HG02970 (cell line): Measurements from ENCODE around the gene KRT85.
"Not testable (repeated sequence)": the region's sequence is repeated elsewhere in the genome, so short reads cannot be mapped to it uniquely, and the experiment has no call there.

Experiments used
- ATAC-seq: cut with Tn5 transposase; IDR thresholded peaks from one replicate; pipeline ENCODE4 v1.9.1; 2021; ENCODE audit warnings: mild to moderate bottlenecking, moderate library complexity, moderate number of reproducible peaks; ENCODE audit not compliant: unreplicated experiment, low FRiP score

Gene KRT85

DNA sequence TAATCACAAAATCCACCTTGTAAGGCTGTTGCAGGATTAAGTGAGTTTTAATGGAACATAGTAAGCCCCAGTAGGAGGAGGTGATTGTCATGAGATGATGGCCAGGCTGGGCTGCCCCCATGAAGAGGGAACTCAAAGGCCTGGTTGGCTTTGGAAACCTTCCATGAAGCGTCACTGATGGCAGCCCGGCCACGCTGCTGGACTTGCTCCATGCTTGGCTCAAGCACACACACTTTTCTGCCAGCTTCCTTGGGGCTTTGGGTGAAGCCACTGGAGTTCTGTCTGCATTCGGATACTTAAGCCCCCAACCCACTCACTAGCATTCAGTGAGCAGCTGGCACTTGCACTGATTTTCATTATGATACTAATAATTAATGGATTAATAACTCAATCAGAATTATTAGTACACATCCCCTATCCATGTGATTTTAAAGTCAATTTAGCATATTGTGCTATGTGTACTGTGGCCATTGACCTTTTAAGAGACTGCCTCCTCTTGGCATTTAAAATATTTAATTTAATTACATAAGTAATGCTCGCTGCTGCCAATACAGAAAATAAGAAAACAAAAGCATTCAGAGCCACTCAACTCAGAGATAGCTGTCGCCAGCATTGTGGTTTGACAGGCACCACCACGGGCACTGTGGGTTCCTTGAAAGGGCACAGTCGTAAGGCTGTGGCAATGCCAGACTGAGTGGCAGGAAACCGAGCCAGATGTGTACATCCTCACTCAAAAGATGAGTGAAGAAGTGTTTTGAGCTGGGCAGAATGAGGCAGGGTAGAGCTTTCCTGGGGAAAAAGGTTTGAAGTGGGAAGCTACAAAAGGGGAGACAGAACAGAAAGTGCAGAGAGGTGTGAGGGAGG, 15.9 kb downstream of the KRT85 start:
- no peak for ATAC-seq

DNA sequence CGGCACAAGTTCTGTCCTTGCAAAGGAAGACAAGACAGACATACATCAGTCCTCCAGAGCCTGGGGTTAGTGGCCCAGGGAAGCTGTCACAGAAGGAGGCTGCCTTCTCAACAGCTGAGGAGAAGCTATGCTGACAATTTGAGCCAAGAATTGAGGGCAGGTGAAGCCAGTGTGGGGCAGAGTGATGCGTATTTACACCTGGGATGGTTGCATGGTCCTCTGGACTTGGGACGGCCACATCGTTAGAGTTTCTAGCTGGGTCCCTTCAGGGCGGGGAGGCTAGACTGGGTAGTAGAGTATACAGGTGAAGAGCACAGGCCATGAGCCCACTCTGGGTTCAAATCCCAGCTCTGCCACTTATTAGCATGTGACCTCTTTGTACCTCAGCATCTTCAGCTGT, 16.5 kb downstream of the KRT85 start:
- no peak for ATAC-seq

GRCh38 chr12:52350021-52350620, 17.2 kb downstream of the KRT85 start:
- ATAC-seq: no peak

GRCh38 chr12:52349196-52349595, 18.1 kb downstream of the KRT85 start:
- ATAC-seq: no peak

DNA sequence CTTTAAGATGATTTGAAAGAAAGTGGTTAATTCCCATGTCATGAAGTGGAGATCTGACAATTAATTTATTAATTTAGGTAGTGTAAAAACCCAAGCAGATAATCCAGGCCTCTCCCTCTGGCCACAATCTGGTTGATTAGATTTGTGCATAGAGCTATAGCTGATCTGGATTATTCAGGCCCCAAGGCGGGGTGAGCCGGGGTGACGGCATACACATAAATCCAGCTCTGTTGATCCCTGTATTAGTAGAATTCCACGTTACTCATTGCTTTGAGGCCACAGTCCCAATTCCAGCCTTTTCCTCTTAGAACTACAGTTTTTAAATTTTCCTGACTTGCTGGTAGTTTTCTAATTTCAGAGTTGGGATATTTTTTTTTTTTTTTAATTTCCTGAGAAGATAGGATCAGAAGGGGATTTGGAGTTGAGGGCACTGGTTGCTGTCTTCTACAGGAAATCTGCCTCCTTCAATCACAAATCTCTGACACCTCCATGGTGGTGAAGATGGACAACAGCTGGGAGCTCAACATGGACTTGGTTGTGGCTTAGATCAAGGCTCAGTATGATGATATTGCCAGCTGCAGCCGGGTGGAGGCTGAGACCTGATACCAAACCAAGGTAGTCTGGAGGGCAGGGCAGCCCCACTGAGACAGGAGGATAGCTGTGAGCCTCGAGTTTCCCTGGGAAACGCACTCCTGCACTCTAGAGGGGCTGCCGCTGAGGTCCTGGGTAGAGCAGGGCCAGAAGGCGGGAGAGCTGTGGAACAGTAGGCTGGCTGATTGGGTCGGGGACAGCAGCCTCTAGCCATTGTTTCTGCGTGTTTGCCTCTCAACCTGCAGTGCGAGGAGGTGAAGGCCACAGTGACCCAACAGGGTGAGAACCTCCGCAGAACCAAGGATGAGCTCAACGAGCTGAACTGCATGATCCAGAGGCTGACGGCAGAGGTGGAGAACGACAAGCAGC, 19.4 kb downstream of the KRT85 start:
- ATAC-seq: no peak

GRCh38 chr12:52347016-52347415, 20.3 kb downstream of the KRT85 start:
- no peak for ATAC-seq

- ATAC-seq: no peak
These were observed 20.7 kb downstream of the KRT85 start for GRCh38 chr12:52346593-52346992.

DNA sequence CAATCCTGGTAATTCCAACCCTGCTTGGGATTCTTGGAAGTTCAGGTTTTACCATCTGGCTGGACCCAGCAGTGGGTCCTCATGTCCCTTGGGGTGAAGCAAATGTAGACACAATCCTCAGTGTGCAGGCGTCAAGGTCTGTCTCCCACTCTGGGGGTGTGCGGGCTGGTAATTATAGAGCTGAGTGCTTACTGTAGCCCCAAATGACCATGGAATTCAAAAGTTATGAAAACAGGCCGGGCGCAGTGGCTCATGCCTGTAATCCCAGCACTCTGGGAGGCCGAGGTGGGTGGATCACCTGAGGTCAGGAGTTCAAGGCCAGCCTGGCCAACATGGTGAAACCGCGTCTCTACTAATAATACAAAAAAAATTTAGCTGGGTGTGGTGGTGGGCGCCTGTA, 22.2 kb downstream of the KRT85 start:
- ATAC-seq: not testable (repeated sequence)

DNA sequence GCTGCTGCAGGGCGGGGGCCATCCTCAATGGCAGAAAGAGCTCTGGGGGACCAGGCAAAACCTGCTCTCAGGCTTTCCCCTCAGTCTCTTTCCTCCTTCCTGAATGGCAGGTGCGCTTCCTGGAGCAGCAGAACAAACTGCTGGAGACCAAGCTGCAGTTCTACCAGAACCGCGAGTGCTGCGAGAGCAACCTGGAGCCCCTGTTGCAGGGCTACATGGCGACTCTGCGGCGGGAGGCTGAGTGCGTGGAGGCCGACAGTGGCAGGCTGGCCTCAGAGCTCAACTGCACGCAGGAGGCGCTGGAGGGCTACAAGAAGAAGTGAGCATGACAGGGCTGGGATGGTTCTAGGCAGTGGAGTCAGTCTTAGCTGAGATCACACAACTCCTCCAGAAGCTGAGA, 23.2 kb downstream of the KRT85 start:
- ATAC-seq: no peak

DNA sequence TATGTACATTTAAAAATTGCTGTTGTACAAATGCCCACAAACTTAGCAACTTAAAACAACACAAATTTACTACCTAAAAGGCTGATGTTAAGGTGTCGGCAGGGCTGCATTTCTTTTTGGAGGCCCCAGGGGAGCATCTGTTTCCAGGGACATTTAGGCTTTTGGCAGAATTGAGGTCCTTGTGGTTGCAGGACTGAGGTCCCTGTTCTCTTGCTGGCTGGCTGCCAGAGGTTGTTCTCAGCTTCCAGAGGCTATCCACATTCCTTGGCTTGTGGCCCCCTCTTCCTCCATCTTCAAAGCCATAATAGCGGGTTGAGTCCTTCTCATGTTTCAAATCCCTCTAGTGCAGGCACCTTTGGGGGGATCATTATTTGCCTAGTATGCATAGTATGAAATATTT, 23.7 kb downstream of the KRT85 start:
- ATAC-seq: no peak

DNA sequence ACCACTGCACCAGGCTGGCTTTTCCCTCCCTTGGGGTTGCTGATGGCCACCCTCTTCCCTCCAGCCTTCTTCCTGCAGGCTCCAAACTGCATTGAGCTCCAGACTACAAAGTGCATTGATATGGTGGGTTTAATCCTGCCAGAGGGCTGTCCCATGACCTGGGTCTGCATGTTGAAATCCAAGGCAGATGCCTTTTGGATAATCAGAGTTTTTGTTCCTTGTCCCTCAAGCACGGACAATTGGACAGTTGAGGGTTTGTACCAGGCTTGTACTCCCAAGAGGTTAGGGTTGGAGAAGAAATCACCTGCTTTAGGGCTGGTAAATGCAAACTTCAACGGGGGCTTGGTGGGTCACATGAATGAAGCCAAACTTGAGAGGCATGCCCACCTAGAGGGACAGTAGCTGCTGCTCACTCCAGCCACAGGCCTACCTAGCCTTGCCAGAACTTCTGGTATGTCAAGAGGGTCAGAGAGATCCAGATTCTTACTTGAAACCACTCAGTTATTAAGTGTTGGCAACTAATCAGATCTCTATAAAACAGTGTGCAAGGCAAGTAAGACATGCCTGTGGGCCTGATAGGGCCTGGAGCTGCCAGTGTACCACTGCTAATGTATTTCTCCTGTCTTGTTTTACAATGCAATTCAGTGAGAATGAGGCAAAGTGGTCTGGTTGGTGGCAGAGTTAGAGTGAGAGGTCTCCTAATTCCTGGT, 24.3 kb downstream of the KRT85 start:
- no peak for ATAC-seq

DNA sequence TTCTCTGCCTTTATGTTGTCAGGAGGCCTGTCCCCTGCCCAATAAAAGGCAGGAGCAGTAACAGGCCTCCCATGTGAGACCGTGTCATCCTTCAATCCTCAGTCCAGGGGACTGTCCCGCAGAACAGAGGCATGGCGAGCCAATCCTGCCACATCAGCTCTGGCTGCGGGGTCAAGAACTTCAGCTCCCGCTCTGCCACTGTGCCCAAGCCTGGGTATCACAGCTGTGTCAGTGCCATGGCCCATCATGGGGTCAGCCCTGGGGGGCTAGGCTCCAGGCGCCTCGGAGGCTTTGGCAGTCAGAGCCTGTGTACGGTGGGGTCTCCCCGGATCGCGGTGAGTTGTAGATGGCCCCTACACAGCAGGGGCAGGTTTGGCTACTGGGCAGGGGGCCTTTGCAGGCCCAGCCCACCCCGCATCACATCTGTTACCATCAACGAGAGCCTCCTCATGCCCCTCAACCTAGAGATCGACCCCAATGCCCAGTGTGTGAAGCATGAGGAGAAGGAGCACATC, 26.2 kb downstream of the KRT85 start:
- no peak for ATAC-seq

DNA sequence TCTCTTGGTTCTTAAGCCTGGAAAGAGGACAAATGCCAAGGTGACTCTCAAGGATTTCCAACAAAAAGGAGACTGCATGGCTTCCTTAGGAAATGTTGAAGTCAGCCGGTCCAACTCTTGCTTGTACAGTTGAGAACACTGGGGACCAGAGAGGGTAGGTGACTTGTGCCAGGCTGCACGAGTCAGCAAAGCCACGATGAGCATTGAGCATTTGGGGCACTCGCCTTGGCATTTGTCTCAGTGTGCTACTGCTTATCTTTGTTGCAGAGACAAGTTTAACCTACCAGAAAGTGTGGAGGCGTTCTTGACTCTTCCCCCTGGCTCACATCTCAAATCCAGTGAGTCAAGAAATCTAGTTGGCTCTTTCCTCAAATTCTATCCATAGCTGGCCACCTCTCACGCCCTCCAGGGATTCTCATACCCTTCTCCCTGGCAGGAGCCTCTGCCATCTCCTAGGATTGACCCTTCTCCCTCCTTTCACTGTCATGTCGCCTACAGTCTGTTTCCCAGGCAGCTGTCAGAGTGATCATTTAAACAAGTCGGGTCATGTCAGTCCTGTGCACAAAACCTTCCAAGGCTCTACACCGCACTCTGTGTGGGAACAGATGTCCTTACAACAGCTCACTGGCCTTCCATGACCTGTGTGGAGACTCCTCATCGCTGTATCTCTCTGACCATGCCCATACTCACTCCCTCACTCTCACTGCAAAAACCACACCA, 28.9 kb downstream of the KRT85 start:
- ATAC-seq: no peak

DNA sequence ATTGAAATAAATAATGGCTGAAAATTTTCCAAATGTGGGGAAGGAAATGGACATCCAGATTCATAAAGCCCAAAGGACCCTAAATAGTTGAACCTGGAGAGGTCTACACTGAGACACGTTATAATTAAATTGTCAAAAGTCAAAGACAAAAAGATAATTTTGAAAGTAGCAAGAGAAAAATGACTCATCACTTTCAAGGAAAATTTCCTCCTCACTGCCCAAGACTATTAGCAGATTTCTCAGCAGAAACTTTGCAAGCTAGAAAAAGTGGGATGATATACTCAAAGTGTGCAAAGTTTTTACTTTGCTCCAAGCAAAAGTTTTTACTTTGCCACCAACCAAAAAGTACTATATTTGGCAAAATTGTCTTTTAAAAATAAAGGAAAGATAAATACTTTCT, 30.2 kb downstream of the KRT85 start:
- no peak for ATAC-seq

DNA sequence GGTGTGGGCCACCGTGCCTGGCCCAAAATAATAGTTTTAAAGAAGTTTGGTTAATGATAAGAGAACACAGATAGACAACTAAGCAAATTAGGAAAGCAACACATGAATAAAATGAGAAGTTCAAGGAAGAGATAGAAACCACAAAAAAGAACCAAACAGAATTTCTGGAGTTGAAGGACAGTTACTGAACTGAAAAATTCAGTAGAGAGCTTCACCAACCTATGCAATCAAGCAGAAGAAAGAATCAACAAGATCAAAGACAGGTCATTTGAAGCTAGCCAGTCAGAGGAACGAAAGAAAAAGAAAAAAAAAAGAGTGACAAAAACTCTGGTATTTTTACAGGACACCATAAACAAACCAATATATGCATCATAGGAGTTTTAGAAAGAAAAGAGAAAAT, 30.6 kb downstream of the KRT85 start:
- no peak for ATAC-seq

DNA sequence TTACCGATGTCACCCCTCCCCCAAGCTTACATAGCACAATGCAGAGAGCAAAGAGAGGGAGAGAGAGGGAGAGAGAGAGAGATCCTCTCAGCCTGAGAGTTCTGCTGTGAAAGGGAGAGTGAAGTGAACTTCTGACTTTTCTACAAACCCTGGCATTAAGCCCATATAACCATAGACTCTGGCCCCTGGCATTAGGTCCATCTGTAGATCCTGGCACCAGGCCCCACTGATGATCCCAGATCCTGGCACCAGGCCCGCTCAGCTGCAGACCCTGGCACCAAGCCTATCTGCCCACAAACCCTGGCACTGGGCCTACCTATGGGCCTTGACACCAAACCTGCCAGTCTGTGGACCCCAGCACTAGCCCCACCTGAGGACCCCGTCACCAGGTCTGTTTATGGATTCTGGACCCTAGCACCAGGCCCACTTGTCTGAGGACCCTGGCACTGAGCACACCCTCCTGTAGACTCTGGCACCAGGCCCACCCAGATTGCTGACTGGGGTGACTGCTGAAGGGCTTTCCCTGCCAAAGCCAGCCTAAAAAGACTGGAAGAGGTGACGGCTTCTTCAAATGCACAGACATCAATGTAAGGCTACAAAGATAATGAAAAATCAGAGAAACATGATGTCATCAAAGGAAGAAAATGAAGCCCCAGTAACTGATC, 31.6 kb downstream of the KRT85 start:
- ATAC-seq: no peak

- no peak for ATAC-seq
These were observed 33.1 kb downstream of the KRT85 start for GRCh38 chr12:52334185-52334584.

GRCh38 chr12:52333321-52333720, 34.0 kb downstream of the KRT85 start:
- ATAC-seq: no peak

GRCh38 chr12:52332381-52332780, 34.9 kb downstream of the KRT85 start:
- no peak for ATAC-seq
